MM.1S (cell line): Measurements from ENCODE around the gene TRIM63.

Source experiments
- EZH2 ChIP-seq: fragments of 300-600 bp; sonication (generic); optimal IDR thresholded peaks from 2 replicates; pipeline ENCODE3; 2017; ENCODE audit warnings: low read depth, mild to moderate bottlenecking, antibody characterized with exemption, low read length, mixed read lengths
- EZH2phosphoT487 ChIP-seq: fragments of 300-600 bp; sonication (generic); IDR thresholded peaks from 2 replicates; pipeline ENCODE4 v1.6.1; 2018; ENCODE audit warnings: antibody characterized with exemption, low read length
- TF ChIP-seq, protein P1 (sequence below): fragments of 300-600 bp; sonication (generic); IDR thresholded peaks from 2 replicates; pipeline ENCODE4 v1.5.1; 2016; ENCODE audit warnings: antibody characterized with exemption, low read length, mixed read lengths

DNA sequence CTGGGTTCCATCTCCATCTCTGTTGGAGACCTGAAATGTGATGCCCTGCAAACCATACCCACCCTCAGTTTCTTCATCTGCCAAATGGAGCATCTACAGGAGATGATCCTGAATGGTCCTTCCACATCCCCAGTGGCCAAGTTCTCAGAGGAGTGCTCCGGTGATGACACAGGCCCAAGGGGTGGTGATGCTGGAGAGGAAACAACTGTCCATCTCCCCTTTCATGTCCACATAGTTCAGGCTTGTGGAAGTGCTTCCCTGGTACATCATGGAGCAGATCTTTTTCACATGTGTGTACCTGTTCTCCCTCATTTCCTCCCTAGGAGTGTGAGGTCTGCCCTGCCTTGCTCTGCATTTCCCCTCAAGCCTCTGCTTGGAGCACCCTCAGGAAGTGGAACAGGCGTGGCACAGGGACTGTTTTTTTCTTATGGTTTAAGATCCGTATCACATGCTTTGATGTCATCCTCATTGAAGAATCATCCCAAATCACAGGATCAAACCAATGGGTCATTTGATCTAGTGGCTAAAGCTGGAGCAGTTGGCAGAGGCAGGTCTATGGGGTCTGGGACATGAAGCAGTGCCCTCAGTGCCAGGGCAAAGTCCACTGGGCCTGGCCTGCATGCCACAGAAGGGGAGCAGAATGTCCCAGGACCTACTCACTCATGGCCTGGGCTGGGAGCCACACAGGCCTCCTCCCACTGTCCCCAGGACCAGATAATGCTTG lies 8.2 kb upstream of the TRIM63 start:
- TF ChIP-seq, protein P1, sequence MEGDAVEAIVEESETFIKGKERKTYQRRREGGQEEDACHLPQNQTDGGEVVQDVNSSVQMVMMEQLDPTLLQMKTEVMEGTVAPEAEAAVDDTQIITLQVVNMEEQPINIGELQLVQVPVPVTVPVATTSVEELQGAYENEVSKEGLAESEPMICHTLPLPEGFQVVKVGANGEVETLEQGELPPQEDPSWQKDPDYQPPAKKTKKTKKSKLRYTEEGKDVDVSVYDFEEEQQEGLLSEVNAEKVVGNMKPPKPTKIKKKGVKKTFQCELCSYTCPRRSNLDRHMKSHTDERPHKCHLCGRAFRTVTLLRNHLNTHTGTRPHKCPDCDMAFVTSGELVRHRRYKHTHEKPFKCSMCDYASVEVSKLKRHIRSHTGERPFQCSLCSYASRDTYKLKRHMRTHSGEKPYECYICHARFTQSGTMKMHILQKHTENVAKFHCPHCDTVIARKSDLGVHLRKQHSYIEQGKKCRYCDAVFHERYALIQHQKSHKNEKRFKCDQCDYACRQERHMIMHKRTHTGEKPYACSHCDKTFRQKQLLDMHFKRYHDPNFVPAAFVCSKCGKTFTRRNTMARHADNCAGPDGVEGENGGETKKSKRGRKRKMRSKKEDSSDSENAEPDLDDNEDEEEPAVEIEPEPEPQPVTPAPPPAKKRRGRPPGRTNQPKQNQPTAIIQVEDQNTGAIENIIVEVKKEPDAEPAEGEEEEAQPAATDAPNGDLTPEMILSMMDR = no peak
- TF ChIP-seq EZH2phosphoT487 (no peak), EZH2 (no peak)
